A172 (cell line): ENCODE measurements around the gene ZNF678. TPM values are rescaled to one million over a fixed set of nuclear protein-coding genes. Genes with fewer than 3 reads are reported as not detected.

Source experiments
- DNase-seq: peaks from one replicate; pipeline ENCODE4 v3.0.0-alpha.2; 2015; ENCODE audit warnings: low spot score
- total RNA-seq: library from RNA; depleted of rRNA; stranded (reverse); fragments of >200 nt; shearing (Covaris generic); gene quantifications from 2 replicates; pipeline ENCODE4 v1.2.3, GENCODE V29; 2014; rRNA removed

The ZNF678 gene
- total RNA-seq = 10.4 and 12.4 TPM in 2 replicates

DNA sequence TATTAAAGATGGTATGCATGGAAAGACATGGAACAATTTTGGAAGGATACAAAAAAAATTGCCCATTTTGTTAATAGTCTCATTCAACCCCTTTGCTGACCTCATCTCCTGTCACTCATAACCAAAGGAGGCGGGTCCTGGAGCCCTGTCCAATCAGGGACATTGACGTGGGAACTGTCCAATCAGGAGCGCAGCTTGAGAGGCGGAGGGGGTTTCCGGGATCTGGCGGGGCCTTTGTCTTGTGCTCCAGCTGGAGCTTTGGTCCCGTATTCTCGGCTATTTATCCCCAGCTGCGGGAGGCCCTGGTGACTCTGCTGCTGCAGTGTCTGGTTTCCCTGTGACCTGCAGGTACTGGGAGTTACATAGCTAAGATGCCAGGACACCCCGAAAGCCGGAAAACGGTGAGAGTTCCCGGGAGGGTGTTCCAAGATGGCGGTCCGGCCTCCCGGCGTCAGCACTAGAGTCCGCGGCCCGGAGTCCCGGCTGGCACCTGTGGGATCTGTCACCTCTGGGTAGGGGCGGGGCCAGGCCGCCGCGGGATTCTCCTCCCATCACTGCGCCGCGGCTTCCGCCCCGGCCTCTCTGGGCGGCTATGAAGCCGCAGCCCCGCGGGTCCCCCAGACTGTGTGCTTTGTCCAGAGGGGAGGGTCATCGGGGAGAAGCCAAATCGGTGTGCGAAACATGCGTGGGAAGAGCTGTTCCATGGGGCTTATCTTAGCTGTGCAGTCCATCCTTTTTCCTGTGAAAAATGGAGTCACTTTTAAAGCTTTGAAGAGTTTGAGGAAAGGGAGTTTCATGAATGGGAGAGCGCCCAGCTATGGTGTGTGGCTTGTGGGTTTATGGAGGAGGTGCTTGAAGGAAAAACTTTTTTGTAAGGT is at the start of gene ZNF678:
ZNF678 (plus strand) TSS at position 233 of the 878 bp plus-strand sequence. CDS start 87,436 bp downstream, outside the sequence.
- peak; percentile 98 for DNase-seq

- no peak for DNase-seq
Measured at GRCh38 chr1:227518876-227519275, 44.5 kb upstream of the ZNF678 start.

DNA sequence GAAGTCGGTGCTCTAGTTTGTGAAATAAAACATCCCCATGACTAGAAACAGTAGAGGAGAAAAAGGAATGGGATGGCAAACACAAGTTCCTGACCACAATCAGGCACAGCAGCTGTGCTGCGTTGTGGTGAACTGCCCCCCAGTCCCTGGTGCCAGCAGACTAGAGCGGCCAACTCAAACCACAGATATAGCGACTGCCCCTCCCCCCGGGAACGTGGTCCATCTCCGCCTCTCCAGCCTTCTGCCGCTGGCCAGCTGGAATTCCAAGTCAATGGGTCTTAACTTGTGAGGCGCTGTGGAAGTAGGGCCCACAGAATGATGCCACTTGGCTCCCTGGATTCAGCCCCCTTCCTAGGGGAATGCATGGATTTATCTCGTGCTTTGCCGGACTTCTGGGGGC is 41.6 kb upstream of the ZNF678 start:
- DNase-seq = no peak

DNA sequence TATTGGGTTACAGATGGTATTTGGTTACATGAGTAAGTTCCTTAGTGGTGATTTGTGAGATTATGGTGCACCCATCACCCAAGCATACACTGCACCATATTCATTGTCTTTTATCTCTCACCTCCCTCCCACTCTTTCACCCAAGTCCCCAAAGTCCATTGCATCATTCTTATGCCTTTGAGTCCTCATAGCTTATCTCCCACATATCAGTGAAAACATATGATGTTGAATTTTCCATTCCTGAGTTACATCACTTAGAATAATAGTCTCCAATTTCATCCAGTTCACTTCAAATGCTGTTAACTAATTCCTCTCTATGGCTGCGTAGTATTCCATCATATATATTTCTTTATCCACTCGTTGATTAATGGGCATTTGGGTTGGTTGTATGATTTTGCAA is 36.8 kb upstream of the ZNF678 start:
- DNase-seq = no peak

- peak; percentile 51 for DNase-seq
Measured at GRCh38 chr1:227532019-227532619, 31.2 kb upstream of the ZNF678 start.

GRCh38 chr1:227540170-227541098 is 22.9 kb upstream of the ZNF678 start:
- no peak for DNase-seq

GRCh38 chr1:227541129-227541528 is 22.2 kb upstream of the ZNF678 start:
- no peak for DNase-seq

GRCh38 chr1:227541796-227542152 is 21.6 kb upstream of the ZNF678 start:
- DNase-seq = no peak

DNA sequence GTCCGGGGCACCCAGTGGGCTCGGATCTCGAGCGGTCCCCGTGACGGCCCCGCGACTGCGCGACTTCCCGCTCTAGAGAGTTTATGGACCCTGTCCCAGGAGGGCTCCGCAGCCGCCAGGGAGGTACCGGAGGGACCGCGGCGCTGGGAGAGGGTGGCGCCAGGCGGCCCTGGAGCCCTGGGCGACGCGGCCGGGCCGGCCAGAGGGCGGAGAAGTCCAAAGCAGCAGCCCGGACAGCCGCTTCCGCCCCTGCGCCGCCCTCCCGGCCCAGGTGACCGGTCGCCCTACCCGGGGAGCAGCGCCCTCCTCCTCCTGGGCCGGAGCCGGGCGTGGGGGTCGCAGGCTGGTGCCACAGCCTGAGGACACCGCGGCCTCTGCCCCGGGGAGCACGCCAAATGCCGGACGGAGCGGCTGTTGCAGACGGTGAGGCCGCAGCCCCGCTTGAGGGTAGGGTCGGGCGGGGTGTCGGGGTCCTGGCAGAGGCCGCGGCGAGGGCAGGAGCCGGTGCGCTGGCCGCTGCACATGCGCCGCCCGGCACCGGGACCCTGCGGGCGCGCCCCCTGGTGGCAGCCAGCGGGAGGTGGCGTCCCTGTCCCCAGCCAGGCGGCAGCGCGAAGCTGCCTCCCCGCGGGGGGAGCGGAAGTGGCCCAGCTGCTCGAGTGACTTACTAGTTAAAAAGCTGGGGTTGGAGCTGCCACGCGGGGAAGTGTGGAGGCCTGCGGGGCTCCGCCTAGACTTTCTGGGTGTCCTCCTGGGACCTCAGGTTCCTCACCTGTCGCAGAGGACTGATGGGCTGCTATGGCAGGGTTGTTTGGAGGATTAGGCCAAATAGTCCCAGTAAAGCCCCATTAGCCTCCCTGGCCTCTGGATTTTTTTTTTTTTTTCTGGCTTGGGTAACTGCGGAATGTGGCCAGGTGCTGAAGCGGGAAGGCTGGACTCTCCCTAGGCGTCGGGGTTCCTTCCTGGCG is 20.9 kb upstream of the ZNF678 start:
- DNase-seq = peak; percentile 50

GRCh38 chr1:227543283-227544066 is 19.9 kb upstream of the ZNF678 start:
- DNase-seq = no peak

DNA sequence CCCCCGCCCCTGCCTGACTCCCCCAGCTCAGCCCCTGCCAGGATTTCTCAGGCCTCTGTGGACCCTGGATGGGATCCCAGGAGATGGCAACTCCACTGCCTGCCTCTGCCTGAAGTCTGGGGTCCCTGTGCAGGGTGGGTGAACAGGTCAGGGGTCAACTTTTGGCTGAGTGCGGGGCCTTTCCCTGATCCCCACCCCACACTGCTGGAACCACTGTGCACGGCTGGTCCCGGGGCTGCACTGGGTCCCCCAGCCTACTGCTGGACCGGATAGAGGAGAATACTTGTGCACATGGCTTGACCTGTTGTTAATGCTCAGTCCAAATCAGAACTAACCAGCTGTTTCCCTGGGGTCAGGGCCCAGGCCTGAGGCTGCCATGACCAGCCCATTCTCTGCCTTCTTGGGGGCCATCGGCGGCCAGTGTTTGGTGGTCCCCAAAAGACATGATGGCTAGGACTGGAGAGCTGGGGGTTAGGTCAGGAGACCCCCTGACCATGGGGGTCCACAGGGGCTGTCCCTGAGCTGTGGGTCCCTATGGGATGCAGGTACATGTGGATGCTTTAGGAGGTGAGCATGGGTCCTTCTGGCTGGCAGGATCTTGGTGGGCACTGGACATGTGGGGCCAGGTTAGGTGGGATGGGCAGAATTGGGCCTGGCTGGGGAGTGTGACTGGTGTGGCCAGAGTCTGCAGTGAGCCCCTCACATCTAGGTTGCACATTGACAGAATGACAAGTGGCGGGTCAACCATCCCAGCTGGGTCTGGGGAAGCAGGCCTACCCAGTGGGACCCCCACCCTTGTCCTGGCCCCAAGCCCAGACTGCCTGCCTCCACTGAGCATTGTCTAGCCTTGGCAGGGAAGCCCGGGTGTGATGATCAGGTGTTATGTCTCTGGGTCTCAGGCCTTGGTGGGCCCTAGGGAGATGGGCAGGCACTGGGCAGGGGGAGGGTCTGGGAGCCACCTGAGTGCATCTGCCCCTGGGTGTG is 19.0 kb upstream of the ZNF678 start:
- DNase-seq = no peak

DNA sequence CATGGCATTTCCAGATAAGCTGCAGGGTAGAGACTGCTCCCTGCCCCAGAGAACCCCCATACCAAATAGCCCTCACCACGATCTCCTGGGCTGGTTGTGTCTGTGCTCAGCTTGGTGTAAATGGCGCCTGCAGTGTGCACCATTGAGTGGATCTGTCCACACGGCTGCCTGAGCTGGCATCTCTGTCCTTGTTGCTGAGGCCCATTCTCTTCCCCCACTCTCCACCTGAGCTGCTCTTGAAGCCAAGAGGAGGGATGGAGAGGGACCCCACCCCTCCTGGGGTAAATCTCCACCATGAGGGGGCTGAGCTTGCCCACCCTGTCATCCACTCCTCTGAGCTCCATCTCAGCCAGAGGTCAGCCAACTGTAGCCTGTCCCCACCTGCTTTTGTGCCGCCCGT is 18.0 kb upstream of the ZNF678 start:
- no peak for DNase-seq

- no peak for DNase-seq
Measured at GRCh38 chr1:227546059-227546458, 17.3 kb upstream of the ZNF678 start.

DNA sequence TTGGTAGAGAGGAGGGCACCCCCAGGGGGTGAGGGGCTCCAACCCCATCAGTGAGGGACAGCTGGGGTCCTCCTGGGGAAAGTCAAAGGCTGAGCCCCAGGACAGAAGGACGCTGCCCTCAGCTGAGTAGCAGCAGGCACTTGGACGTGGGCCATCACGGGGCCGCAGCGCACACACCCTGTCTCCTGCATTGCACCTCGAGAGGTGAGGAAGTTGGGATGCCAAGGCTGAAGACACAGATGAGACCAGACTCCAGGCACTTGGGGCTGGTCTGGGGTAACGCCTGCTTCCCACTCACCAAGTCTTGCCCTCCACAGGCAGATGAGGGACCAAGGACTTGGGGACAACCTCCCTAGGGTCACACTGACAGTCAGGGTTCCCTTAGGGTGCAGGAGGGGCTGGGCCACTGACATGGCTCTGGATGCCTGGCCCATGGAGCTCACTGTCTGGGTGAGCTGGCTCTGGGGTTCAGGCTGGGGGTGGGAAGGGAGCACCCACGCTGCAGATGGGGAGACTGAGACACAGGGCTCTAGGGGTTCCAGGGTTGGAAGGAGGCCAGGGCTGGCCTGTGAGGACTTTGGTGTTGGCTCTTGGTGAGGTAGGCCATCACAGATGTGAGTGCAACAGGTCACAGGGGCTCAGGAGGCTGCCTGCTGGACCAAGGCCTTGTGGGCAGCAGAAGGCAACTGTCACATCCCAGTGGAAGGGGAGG is 16.6 kb upstream of the ZNF678 start:
- DNase-seq = no peak

DNA sequence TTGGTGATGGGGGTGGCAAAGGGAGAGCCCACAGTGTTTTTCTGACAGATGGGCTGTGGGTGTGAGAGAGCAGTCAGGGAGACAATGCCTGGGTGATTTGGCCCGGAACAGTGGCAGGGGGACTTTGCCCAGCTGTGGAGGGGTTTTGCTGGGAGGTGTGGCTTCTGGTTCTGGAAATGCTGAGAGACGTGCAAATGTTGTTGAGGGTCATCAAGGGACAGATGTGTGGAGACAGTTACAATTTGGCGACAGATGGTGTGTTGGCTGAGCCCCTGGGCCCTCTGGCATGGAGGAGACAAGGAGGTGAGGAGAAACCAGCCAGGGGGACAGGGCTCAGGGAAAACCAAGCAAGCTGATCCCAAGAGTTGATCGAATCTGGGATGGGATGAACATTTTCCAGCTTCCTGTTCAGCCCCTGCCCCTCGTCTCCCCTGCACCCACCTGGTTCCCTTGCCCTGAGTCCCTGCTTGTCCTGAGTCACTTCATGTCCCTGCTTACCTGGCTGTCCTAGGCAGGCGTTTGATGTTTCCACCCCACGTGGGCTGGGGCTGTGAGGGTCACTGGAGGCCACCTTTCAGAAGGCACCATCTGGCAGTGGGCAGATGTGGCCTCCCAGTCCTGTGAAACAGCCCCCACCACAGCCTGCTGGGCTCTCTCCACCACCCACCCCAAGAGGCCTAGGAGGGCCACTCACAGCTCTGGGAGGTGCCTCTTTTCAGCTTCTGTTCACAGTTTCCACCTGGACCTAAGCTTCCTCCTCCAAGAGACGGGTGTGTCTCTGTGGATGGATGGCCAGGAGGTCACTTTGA is 15.8 kb upstream of the ZNF678 start:
- DNase-seq = no peak

- DNase-seq = no peak
Measured at GRCh38 chr1:227548119-227548397, 15.3 kb upstream of the ZNF678 start.

DNA sequence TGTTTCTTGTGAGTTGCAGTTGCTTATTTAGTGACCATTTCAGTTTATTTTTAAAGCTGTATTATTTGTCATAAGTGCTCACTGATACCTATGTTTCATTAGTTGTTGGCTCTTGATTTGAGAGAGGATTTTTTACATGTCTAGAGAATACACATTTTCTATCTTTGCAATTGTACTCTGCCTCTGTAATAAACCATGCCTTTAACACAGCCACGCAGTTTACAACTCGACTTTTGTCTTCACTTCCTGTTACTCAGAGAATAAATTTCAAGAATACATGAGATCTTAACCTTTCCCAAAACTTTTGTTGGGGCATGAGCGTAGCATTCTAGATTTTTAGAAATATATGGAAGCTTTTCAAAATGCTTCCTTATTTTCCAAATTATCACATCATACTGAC is 14.9 kb upstream of the ZNF678 start:
- DNase-seq = no peak

GRCh38 chr1:227549892-227550291 is 13.5 kb upstream of the ZNF678 start:
- no peak for DNase-seq
